IMR-90 (cell line): ENCODE results near the gene TCF12. TPM values are rescaled to one million over a fixed set of nuclear protein-coding genes. Genes with fewer than 3 reads are reported as not detected.
A peak's percentile ranks its signal among the peaks of the same experiment; 100 is the strongest.

Experiments used
- ATAC-seq: fragments of 200-7000 bp; cut with Tn5 transposase; 2 replicates; pipeline ENCODE4 v1.9.1; 2020; ENCODE audit warnings: low read depth, mild to moderate bottlenecking, moderate library complexity
- BruUV-seq: library from RNA; stranded (reverse); fragments of 400-500 nt; replicated peaks from 2 replicates; lab custom pipeline; 2021; lab: Mats Ljungman, UMichigan
- CTCF ChIA-PET: fragments of 300-600 bp; formaldehyde crosslinking; extraction: SDS; loops from one replicate; lab custom pipeline; 2021; ENCODE audit warnings: antibody characterized with exemption; lab: Yijun Ruan, JAX
- POLR2A ChIA-PET: fragments of 300-600 bp; sonication (Branson Sonifier 250); formaldehyde crosslinking; loops from one replicate; lab custom pipeline; 2022; ENCODE audit warnings: antibody characterized with exemption; ENCODE audit not compliant: unreplicated experiment; lab: Charles Lee
- DNase-seq: peaks from one replicate; pipeline ENCODE4 v3.0.0; 2013
- H2AFZ ChIP-seq: replicated peaks from 2 replicates; pipeline ENCODE3; 2013; ENCODE audit warnings: low read length, mild to moderate bottlenecking; ENCODE audit not compliant: poor library complexity
- H2AK5ac ChIP-seq: 2 replicates; pipeline ENCODE4 v1.6.1; 2013; ENCODE audit warnings: low read depth, low read length, inconsistent platforms
- H2AK9ac ChIP-seq: replicated peaks from 2 replicates; pipeline ENCODE3; 2013; ENCODE audit warnings: mild to moderate bottlenecking, low read depth, low read length, moderate library complexity; ENCODE audit not compliant: poor library complexity
- H2BK120ac ChIP-seq: 2 replicates; pipeline ENCODE4 v1.6.1; 2013; ENCODE audit warnings: low read depth, low read length, inconsistent platforms
- H2BK15ac ChIP-seq: 3 replicates; pipeline ENCODE4 v1.6.1; 2013; ENCODE audit warnings: low read depth, low read length, inconsistent platforms
- H2BK20ac ChIP-seq: 2 replicates; pipeline ENCODE4 v1.6.1; 2013; ENCODE audit warnings: low read depth, mild to moderate bottlenecking, inconsistent platforms, low read length, moderate library complexity
- H2BK5ac ChIP-seq: 2 replicates; pipeline ENCODE4 v1.6.1; 2013; ENCODE audit warnings: mild to moderate bottlenecking, low read depth, low read length, inconsistent platforms; ENCODE audit not compliant: poor library complexity, severe bottlenecking
- H3K14ac ChIP-seq: replicated peaks from 2 replicates; pipeline ENCODE4 v1.6.1; 2013; ENCODE audit warnings: low read depth, low read length, inconsistent platforms
- H3K18ac ChIP-seq: 2 replicates; pipeline ENCODE4 v1.6.1; 2013; ENCODE audit warnings: low read depth, low read length, control low read depth
- H3K23ac ChIP-seq: 2 replicates; pipeline ENCODE4 v1.6.1; 2013; ENCODE audit warnings: low read depth, low read length, inconsistent platforms
- H3K27ac ChIP-seq: 2 replicates; pipeline ENCODE4 v1.5.1; 2013; ENCODE audit warnings: mild to moderate bottlenecking, control low read depth, low read length; ENCODE audit not compliant: insufficient read depth
- H3K27me3 ChIP-seq: 2 replicates; pipeline ENCODE4 v1.6.1; 2013; ENCODE audit warnings: low read length; ENCODE audit not compliant: control insufficient read depth, insufficient read depth
- H3K36me3 ChIP-seq: 2 replicates; pipeline ENCODE4 v1.6.1; 2013; ENCODE audit warnings: low read length, mixed read lengths; ENCODE audit not compliant: control insufficient read depth, insufficient read depth
- H3K4ac ChIP-seq: 2 replicates; pipeline ENCODE4 v1.6.1; 2013; ENCODE audit warnings: low read depth, low read length, inconsistent platforms
- H3K4me1 ChIP-seq: 2 replicates; pipeline ENCODE4 v1.6.1; 2013; ENCODE audit warnings: low read length, mixed read lengths; ENCODE audit not compliant: control insufficient read depth, insufficient read depth
- H3K4me2 ChIP-seq: 2 replicates; pipeline ENCODE4 v1.6.1; 2013; ENCODE audit warnings: low read depth, mild to moderate bottlenecking, control low read depth, low read length, moderate library complexity
- H3K4me3 ChIP-seq: 2 replicates; pipeline ENCODE4 v1.5.1; 2013; ENCODE audit warnings: low read depth, mild to moderate bottlenecking, control low read depth, low read length, moderate library complexity; ENCODE audit not compliant: insufficient read depth
- H3K56ac ChIP-seq: 2 replicates; pipeline ENCODE4 v1.6.1; 2013; ENCODE audit warnings: low read length, inconsistent platforms; ENCODE audit not compliant: insufficient read depth; ENCODE audit errors: extremely low read depth
- H3K79me1 ChIP-seq, 2 experiments: 2 replicates each; pipeline ENCODE4 v1.6.1; 2013; ENCODE audit warnings: low read length in 2 of 2, inconsistent platforms in 1 of 2, low read depth in 1 of 2
- H3K9ac ChIP-seq: 2 replicates; pipeline ENCODE4 v1.6.1; 2013; ENCODE audit warnings: low read depth, low read length, control low read depth
- H3K9me1 ChIP-seq: 2 replicates; pipeline ENCODE4 v1.6.1; 2013; ENCODE audit warnings: low read length, inconsistent platforms; ENCODE audit not compliant: insufficient read depth
- H3K9me3 ChIP-seq: 2 replicates; pipeline ENCODE4 v1.6.1; 2013; ENCODE audit warnings: low read length; ENCODE audit not compliant: control insufficient read depth, insufficient read depth
- H4K20me1 ChIP-seq: 2 replicates; pipeline ENCODE4 v1.6.1; 2013; ENCODE audit warnings: low read length, inconsistent platforms; ENCODE audit not compliant: insufficient read depth
- H4K5ac ChIP-seq: 2 replicates; pipeline ENCODE4 v1.6.1; 2013; ENCODE audit warnings: mild to moderate bottlenecking, low read depth, low read length, control low read depth
- H4K8ac ChIP-seq, 2 experiments: 2 replicates each; pipeline ENCODE4 v1.6.1; 2013; ENCODE audit warnings: low read depth in 2 of 2, low read length in 2 of 2, control low read depth in 1 of 2, inconsistent platforms in 1 of 2
- H4K91ac ChIP-seq: 2 replicates; pipeline ENCODE4 v1.6.1; 2013; ENCODE audit warnings: low read depth, low read length, inconsistent platforms; ENCODE audit not compliant: insufficient read depth
- BHLHE40 ChIP-seq: fragments of 150-350 bp; IDR thresholded peaks from 2 replicates; pipeline ENCODE4 v1.6.1; 2016; ENCODE audit warnings: mild to moderate bottlenecking, low read depth, low read length
- CEBPB ChIP-seq: IDR thresholded peaks from 2 replicates; pipeline ENCODE4 v1.6.1; 2012; ENCODE audit warnings: low read depth, low read length, improper control_type of control experiment
- CHD1 ChIP-seq: IDR thresholded peaks from 2 replicates; pipeline ENCODE4 v1.6.1; 2012; ENCODE audit warnings: low read depth, low read length, improper control_type of control experiment
- FOS ChIP-seq: fragments of 150-350 bp; IDR thresholded peaks from 2 replicates; pipeline ENCODE4 v1.6.1; 2016; ENCODE audit warnings: low read depth, low read length
- MAFK ChIP-seq: IDR thresholded peaks from 2 replicates; pipeline ENCODE4 v1.6.1; 2012; ENCODE audit warnings: low read depth, low read length, improper control_type of control experiment
- MAZ ChIP-seq: IDR thresholded peaks from 2 replicates; pipeline ENCODE4 v1.6.1; 2012; ENCODE audit warnings: low read depth, mild to moderate bottlenecking, low read length, improper control_type of control experiment, moderate library complexity, borderline replicate concordance
- MXI1 ChIP-seq: IDR thresholded peaks from 2 replicates; pipeline ENCODE4 v1.6.1; 2012; ENCODE audit warnings: low read depth, mild to moderate bottlenecking, low read length, moderate library complexity, borderline replicate concordance
- NFE2L2 ChIP-seq: fragments of 150-350 bp; IDR thresholded peaks from 2 replicates; pipeline ENCODE4 v1.6.1; 2016; ENCODE audit warnings: low read depth, mild to moderate bottlenecking, low read length
- POLR2A ChIP-seq: IDR thresholded peaks from 2 replicates; pipeline ENCODE4 v1.6.1; 2012; ENCODE audit warnings: mild to moderate bottlenecking, low read depth, low read length
- RAD21 ChIP-seq: IDR thresholded peaks from 2 replicates; pipeline ENCODE4 v1.6.1; 2012; ENCODE audit warnings: low read length, improper control_type of control experiment
- WGBS, 2 experiments: methylation state at CpG; one replicate each; pipeline versions ENCODE4 v1.1.5 to v1.1.7; 2013; ENCODE audit warnings: missing lambda C conversion rate in 2 of 2; ENCODE audit not compliant: insufficient read length in 1 of 2; ENCODE audit errors: extremely low coverage in 2 of 2; 5-methylcytosine and 5-hydroxymethylcytosine counted together
- dilution Hi-C: fragments of 300-500 bp; cut with HindIII; formaldehyde crosslinking; loops from one replicate; pipeline ENCODE4 v1.14.3; 2018; ENCODE audit warnings: low sequenced_read_pairs; ENCODE audit not compliant: unreplicated experiment
- in situ Hi-C: fragments of 300-500 bp; cut with MboI; formaldehyde crosslinking; loops from 3 replicates; pipeline ENCODE4 v1.14.3; 2019; ENCODE audit warnings: low sequenced_read_pairs, inconsistent platforms, mixed read lengths
- intact Hi-C: fragments of 100-400 bp; cut with micrococcal nuclease; formaldehyde crosslinking; loops from 2 replicates; pipeline ENCODE4 v1.10.0; 2022
- polyA plus RNA-seq, 3 experiments: library from polyadenylated mRNA; depleted of rRNA; stranded (reverse); fragments of >200 nt; gene quantifications; 2 replicates each; pipeline ENCODE4 v1.2.3, GENCODE V29; 2012; ENCODE audit warnings: low replicate concordance in 1 of 3
- total RNA-seq: library from RNA; depleted of rRNA; stranded (reverse); fragments of >200 nt; gene quantifications from 2 replicates; pipeline ENCODE4 v1.2.3, GENCODE V29; 2012
- TF ChIP-seq, protein P1 (sequence below): conservative IDR thresholded peaks from 2 replicates; pipeline ENCODE4 v1.5.1; 2012; ENCODE audit warnings: mild to moderate bottlenecking, low read depth, low read length, improper control_type of control experiment
- TF ChIP-seq, protein P2 (sequence below): fragments of 150-350 bp; IDR thresholded peaks from 2 replicates; pipeline ENCODE4 v1.6.1; 2017; ENCODE audit warnings: mild to moderate bottlenecking, antibody characterized with exemption, low read length, low read depth
- TF ChIP-seq, protein P3 (sequence below): fragments of 150-350 bp; IDR thresholded peaks from 2 replicates; pipeline ENCODE4 v1.6.1; 2016; ENCODE audit warnings: low read depth, mild to moderate bottlenecking, low read length, moderate library complexity, borderline replicate concordance

TCF12 gene
- total and polyA plus RNA-seq, 2 of the 4 experiments (the other 2 are of a cell fraction) = 79.4 to 160 TPM

DNA sequence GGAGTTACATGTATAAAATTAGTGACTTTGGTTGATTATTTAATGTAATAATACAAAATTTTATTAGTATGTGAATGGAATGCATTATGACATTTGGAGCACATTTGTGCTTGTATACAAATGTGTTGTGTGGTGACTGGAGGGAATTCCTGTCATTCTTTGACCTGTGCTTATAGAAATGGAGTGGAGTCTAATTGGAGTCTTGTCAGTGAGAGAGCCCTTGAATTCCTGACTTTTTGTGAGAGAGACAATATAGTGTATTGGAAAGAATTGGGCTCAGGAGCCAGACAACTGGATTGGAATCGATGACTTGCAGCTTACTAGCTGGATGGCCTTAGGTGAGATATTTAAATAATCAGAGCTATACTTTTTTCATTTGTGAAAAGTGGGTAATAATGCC is 9.4 kb downstream of the TCF12 start:
- no peak overlapping the region for H2AFZ ChIP-seq
- no peak overlapping the region for H3K4me2 ChIP-seq
- peaks cover 47% of the 10 kb centered on the region; the same call in 1 of the 2 replicates for H4K20me1 ChIP-seq
- ATAC-seq (peak; percentile 38; the same call in 1 of the 2 replicates), DNase-seq (no peak)
- no peak overlapping the region for H3K56ac ChIP-seq
- WGBS, 2 experiments = no CpG with 5 or more reads among the region's 1 CpG
- dilution Hi-C loops = no loop called here
- CTCF ChIA-PET = no interaction called here
- no peak overlapping the region for H2BK15ac ChIP-seq
- no peak overlapping the region for H2BK120ac ChIP-seq
- no peak overlapping the region for H3K4ac ChIP-seq
- no peak overlapping the region for H3K14ac ChIP-seq
- no peaks in the 10 kb centered on the region for H3K27me3 ChIP-seq
- no peak overlapping the region for H4K5ac ChIP-seq
- H4K8ac ChIP-seq = no peak overlapping the region
- peaks cover 5% of the 10 kb centered on the region for H3K36me3 ChIP-seq
- TF ChIP-seq CEBPB (no peak), BHLHE40 (no peak), NFE2L2 (no peak), MAFK (no peak), FOS (no peak), POLR2A (no peak), MAZ (no peak), CHD1 (no peak), MXI1 (no peak), RAD21 (no peak)
- TF ChIP-seq, protein P1, sequence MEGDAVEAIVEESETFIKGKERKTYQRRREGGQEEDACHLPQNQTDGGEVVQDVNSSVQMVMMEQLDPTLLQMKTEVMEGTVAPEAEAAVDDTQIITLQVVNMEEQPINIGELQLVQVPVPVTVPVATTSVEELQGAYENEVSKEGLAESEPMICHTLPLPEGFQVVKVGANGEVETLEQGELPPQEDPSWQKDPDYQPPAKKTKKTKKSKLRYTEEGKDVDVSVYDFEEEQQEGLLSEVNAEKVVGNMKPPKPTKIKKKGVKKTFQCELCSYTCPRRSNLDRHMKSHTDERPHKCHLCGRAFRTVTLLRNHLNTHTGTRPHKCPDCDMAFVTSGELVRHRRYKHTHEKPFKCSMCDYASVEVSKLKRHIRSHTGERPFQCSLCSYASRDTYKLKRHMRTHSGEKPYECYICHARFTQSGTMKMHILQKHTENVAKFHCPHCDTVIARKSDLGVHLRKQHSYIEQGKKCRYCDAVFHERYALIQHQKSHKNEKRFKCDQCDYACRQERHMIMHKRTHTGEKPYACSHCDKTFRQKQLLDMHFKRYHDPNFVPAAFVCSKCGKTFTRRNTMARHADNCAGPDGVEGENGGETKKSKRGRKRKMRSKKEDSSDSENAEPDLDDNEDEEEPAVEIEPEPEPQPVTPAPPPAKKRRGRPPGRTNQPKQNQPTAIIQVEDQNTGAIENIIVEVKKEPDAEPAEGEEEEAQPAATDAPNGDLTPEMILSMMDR = no peak
- TF ChIP-seq, protein P2, sequence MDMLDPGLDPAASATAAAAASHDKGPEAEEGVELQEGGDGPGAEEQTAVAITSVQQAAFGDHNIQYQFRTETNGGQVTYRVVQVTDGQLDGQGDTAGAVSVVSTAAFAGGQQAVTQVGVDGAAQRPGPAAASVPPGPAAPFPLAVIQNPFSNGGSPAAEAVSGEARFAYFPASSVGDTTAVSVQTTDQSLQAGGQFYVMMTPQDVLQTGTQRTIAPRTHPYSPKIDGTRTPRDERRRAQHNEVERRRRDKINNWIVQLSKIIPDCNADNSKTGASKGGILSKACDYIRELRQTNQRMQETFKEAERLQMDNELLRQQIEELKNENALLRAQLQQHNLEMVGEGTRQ = no peak
- TF ChIP-seq, protein P3, sequence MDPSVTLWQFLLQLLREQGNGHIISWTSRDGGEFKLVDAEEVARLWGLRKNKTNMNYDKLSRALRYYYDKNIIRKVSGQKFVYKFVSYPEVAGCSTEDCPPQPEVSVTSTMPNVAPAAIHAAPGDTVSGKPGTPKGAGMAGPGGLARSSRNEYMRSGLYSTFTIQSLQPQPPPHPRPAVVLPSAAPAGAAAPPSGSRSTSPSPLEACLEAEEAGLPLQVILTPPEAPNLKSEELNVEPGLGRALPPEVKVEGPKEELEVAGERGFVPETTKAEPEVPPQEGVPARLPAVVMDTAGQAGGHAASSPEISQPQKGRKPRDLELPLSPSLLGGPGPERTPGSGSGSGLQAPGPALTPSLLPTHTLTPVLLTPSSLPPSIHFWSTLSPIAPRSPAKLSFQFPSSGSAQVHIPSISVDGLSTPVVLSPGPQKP = no peak
- H3K9me1 ChIP-seq = peaks cover 6% of the 10 kb centered on the region; the same call in 1 of the 2 replicates
- POLR2A ChIA-PET = no interaction called here
- H2AK5ac ChIP-seq = no peak overlapping the region
- no peak overlapping the region for H3K27ac ChIP-seq
- H3K79me1 ChIP-seq = peaks cover 15 to 71% of the 10 kb centered on the region in 2 experiments
- no peak overlapping the region for H3K18ac ChIP-seq
- H3K9me3 ChIP-seq = no peaks in the 10 kb centered on the region
- intact Hi-C loops = loop anchor here (10.0 kb wide), 1 partner anchor 377 kb away; no protein-coding TSS in a partner anchor
- no peak overlapping the region for H3K23ac ChIP-seq
- no peak overlapping the region for H4K91ac ChIP-seq
- peaks cover 10% of the 10 kb centered on the region for H3K4me1 ChIP-seq
- H3K9ac ChIP-seq = no peak overlapping the region
- H2BK5ac ChIP-seq = no peak overlapping the region
- H3K4me3 ChIP-seq = no peak overlapping the region
- H2AK9ac ChIP-seq = no peak overlapping the region
- BruUV-seq = no TSS peak
- H2BK20ac ChIP-seq = no peak overlapping the region
- in situ Hi-C loops = no loop called here
